C1 segment of cervical spinal cord (tissue), 14 donors: Measurements from ENCODE around the gene SLC39A11.
"Not testable (repeated sequence)": the region's sequence is repeated elsewhere in the genome, so short reads cannot be mapped to it uniquely, and the experiment has no call there.

Source experiments
- DNase-seq, 14 donors: peaks; one replicate each; lab custom pipeline; 2025; lab: John Stamatoyannopoulos, UW

The SLC39A11 gene

GRCh38 chr17:72719578-72720493 is 372.7 kb downstream of the SLC39A11 start:
- peak in 1 of 14 donors; percentile 44 for DNase-seq

- no peak for DNase-seq
Observed at GRCh38 chr17:72719206-72719577, 373.3 kb downstream of the SLC39A11 start.

DNA sequence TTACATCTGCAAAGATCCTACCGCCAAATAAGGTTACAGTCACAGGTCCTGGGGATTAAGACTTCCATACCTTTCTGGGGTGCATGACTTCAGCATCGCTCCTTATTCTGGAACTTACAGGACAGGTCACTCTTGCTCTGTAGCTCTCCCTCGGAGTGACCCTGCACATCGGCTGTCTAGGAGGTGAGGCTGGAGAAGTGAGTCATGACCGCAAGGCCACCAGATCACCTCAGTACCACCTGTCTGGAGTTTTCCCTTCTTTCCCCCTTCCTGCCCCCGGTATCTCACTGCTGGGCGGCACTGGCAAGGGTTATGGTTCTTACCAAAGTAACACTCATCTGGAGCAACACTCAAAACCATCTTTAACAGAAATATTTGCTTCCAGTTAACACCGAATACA is 374.8 kb downstream of the SLC39A11 start:
- no peak for DNase-seq

- DNase-seq, result no peak
Observed at GRCh38 chr17:72717276-72717675, 375.2 kb downstream of the SLC39A11 start.

DNA sequence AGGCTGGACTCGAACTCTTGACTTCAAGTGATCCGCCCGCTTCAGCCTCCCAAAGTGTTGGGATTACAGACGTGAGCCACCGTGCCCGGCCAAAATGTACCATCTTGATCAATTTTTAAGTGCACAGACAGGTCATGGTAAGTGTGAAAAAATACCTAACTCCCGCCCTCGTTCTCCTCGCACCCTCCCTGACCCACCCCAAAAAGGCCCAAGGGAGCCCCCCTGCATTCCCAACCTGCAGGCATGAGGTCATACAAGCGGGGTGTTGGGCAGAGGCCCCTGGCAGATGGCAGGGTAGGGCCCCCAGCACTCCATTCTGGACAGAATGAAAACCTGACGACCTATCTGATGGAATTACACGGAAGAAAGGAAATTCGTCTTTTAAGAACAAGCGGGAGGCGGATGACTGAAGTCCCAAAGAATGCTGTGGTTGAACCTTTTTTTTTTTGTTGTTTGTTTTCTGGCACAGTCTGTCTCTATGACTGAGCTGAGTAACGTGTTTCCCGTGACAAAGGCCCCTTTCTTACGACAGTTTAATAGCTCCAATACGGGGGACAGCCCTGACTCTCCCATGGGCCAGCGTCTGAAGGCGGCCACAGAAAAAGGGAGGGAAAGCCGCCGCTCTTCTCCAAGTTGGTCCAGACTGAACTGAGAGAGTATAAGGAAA is 376.4 kb downstream of the SLC39A11 start:
- peak in 4 of 14 donors; percentile 5 to 30 (median 14) for DNase-seq

DNA sequence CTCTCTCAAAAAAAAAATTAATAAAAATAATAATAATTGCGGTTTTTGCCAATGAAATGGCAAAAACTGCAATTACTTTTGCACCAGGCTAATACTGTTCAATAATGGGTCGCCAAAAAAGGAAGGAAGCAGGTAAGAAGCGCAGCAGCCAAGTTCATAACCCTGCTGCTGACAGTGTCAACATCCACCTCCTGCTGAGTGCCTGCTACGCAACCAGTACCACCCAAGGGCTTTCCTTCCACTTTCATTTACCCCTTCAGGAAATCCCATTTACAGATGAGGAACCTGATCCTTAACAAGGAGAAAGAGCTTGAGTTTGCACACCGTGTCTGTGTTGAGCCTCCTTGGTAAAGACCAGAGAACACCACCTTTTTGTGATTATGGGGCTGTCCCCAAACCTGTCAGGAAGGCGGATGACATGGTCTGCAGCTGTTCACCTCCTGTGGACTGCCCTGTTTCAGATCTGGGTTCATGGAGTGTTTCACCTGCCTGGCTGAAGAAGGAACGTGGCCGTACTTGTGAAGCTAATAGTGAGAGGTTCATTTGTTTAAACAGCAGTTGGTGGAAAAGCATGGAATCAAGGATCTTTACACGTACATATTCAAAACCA is 378.0 kb downstream of the SLC39A11 start:
- no peak for DNase-seq

DNA sequence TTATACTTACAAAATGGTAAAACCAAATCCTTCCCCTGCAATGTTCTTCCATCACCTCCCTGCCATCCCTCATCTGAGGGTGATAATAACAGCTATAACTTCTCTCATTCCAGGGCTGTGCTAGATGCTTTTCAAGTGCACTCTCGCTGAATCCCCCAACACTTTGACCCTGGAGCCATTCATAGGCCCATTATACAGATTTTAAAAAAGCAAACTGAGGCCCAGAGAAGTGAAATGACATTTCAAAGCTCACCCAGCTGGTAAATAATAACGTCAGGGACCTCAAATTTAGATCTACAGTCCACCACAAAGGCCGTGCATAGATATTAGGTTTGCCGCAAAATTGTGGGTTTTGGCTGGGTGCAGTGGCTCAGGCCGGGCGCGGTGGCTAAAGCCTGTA is 378.8 kb downstream of the SLC39A11 start:
- DNase-seq, result no peak

DNA sequence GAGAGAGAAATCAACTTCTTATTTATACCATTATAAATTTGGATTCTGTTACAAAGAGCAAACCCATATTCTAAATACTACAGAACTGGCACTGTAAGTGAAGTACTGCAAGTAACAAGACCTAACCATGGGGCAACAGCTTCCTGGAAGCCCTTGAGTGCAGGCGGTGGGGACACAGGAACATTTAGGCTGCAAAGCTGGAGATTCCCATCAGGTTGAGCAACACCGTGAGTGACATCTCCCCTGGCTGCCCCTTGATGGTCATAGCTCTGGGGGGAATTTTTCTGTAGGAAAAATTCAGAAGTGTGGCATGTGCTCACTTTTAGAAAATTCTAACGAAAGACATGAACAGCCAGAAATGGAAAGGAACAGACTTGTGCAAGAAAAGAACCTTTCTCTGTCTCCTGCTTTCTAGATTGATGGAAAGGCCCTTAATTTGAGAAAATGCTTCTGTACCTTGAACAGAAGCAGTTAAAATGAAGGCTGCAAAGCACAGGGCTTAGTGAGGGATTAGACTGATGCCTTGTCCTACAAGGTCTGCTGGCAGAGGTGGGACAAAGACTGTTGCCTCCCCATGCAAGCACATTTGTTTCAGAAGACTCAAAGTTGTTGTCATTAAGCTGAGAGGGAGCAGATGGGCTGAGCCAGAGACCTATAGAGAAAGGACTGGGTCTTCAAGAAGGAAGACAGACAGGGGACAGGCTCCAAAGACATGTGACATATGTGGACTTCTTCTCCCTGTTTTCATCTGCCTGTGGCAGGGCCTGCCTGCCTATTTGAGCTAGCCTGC is 380.8 kb downstream of the SLC39A11 start:
- DNase-seq, result no peak

DNA sequence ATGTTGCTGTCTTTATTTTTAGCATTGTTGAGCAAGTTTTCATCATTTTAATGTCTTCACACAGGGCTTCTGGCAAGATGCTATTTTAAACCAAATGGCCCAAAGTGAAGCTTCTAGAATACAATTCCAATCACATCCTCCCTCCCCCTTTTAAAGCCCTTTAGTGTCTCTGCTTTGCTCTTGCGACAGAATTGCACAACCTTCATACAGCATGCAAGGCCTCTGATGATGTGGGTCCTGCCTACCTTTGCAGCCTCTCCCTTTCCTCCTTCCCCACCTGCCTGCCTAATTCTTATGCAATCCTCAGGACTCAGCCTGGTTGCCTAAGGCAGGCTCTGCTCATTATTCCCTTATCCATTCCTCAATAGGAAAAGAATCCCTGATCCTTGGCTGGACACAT is 381.7 kb downstream of the SLC39A11 start:
- no peak for DNase-seq

DNA sequence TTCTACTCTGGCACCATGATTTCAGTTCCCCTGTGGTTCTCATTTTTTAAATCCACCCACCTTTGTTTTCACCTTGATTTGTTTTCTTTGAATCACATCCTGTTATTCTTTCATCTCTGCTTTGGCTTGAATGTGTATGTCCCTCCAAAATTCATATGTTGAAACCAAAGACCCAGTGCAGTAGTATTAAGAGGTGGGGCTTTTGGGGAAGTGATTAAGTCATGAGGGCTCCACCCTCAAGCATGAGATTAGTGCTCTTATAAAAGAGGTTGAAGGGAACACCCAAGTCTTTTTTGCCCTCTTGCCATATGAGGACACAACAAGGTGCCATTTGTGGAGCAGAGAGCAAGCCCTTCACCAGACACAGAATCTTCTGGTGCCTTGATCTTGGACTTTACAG is 382.3 kb downstream of the SLC39A11 start:
- no peak for DNase-seq

DNA sequence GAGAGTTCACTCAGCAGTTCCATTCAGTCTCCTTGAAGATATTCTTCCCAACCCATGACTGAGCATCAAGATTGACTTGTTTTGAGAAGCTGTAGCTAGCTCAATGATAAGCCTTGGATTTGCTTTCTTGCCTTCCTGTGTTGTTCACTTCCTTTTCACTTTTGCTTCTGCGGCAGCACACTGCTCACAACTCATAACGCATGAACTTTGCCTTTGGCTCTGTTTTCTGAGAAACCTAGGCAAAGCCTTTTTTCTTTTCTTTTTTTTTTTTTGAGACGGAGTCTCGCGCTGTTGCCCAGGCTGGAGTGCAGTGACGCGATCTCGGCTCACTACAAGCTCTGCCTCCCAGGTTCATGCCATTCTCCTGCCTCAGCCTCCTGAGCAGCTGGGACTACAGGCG is 383.8 kb downstream of the SLC39A11 start:
- DNase-seq, result not testable (repeated sequence)

DNA sequence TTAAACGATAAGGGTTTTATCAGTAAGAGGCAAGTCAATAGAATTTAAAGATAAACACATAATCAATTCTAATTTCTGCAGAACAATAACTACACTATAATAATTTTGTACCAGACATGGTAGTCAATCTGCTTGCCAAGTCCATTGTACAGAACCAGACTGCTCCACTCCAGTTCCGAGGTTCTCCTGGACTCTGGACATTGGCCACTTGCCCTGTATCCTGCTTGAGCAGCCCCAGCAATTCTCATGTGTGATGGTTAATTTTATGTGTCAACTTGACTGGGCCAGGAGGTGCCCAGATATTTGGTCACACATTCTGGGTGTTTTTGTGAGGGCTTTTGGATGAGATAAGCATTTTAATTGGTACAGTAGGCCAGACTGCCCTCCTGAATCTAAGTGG is 384.6 kb downstream of the SLC39A11 start:
- no peak for DNase-seq

GRCh38 chr17:72706396-72706981 is 386.0 kb downstream of the SLC39A11 start:
- DNase-seq, result no peak

DNA sequence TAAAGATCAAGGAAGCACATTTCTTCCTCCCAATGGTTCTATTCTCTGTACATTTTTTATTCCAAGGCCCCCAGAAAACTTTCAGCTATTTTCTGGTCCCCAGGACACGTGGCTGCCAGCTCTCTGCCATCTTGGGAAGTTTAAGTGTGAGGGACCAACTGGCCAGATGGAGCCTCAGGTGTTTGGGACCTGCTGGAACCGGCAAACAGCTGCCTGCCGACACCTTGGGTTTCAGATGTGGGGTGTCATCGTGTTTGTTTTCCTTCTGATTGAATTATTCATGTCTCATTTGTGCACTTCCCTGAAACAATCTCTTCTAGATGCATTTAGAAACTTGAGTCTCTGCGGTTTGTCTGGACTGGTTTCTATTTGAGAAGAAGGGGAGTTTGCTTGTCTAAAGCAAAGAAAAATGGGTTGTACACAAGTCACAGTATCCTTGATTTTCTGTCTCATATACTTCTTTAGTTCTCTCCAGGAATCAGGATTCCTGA is 386.5 kb downstream of the SLC39A11 start:
- no peak for DNase-seq

- DNase-seq, result no peak
Observed at GRCh38 chr17:72702998-72703397, 389.5 kb downstream of the SLC39A11 start.

DNA sequence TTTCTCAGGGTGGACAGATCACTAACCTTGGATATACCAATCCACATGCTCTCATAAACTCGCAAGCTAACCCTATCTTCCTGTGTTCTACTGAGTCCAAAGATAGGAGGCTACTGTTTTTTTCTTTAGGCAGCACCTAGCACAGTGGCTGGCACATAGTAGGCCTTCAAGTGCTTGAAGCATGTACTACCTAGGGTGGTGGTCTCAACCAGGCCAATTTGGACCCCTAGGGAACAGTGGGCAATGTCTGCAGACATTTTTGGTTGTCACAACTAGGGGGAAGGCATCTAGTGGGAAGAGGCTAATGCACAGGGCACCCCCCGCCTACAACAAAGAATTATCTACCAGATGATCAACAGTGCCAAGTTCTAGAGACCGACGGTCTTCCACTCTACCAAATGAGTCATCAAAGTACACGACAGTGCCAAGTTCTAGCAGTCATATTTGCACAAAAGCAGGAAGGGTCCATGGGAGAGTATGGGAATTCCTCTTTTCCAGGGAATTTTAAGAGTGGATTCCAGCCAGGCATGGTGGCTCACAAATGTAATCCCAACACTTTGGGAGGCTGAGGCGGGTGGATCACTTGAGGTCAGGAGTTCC is 390.3 kb downstream of the SLC39A11 start:
- DNase-seq, result no peak

- no peak for DNase-seq
Observed at GRCh38 chr17:72700226-72700625, 392.3 kb downstream of the SLC39A11 start.

DNA sequence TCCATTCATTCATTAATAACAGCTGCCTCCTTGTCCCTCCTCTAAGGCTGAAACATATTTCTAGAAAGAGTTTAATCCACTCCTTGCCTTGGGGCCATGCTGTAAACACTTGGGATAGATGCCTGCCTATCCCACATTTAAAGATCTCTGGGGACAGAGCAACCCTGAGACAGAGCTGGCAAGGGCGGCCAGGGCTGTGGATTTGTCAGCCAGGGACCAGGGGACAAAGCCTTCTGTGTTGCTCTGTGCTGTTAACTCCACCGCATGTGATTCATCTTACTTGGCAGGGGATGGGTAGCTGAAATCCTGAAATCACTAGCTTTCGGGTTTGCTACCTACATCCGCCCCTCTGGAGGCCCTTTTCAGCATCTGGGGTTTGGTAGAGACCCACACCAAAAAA is 392.9 kb downstream of the SLC39A11 start:
- DNase-seq, result peak in 10 of 14 donors; percentile 11 to 80 (median 40)

DNA sequence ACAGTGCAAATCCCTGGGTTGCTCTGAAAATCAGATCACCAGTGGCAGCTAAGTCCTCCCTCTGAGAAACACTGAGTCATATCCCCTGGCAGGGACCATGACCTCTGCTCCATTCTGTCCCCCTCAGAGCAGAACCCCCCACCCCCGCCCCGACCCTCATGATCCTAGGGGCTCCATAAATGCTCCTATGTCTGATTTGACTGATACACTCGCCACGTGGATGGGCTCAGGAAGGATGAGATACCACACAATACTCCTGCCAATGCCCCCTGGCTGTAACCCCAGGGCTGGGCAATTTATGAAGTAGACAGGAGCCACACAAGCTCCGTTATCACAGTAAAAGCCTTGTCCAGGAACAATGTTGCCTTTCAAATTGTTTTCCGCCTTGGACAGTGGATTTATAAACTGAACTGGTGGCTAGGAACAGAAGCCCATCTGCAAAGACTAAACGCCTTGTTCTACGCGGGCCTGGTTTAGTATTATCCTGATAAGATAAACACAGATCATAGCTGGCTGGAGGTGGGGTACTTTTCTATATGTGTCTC is 394.8 kb downstream of the SLC39A11 start:
- DNase-seq, result peak in 10 of 14 donors; percentile 12 to 70 (median 30)

GRCh38 chr17:72696721-72697120 is 395.8 kb downstream of the SLC39A11 start:
- DNase-seq, result no peak
